Measurements from ENCODE around the gene PRR13. TPM values are rescaled to one million over a fixed set of nuclear protein-coding genes. Genes with fewer than 3 reads are reported as not detected.
A peak's percentile ranks its signal among the peaks of the same experiment; 100 is the strongest.
"Not testable (repeated sequence)": the region's sequence is repeated elsewhere in the genome, so short reads cannot be mapped to it uniquely, and the experiment has no call there.

The PRR13 gene
- polyA plus RNA-seq, 4 donors: 507 to 1,038 (median 704) TPM

DNA sequence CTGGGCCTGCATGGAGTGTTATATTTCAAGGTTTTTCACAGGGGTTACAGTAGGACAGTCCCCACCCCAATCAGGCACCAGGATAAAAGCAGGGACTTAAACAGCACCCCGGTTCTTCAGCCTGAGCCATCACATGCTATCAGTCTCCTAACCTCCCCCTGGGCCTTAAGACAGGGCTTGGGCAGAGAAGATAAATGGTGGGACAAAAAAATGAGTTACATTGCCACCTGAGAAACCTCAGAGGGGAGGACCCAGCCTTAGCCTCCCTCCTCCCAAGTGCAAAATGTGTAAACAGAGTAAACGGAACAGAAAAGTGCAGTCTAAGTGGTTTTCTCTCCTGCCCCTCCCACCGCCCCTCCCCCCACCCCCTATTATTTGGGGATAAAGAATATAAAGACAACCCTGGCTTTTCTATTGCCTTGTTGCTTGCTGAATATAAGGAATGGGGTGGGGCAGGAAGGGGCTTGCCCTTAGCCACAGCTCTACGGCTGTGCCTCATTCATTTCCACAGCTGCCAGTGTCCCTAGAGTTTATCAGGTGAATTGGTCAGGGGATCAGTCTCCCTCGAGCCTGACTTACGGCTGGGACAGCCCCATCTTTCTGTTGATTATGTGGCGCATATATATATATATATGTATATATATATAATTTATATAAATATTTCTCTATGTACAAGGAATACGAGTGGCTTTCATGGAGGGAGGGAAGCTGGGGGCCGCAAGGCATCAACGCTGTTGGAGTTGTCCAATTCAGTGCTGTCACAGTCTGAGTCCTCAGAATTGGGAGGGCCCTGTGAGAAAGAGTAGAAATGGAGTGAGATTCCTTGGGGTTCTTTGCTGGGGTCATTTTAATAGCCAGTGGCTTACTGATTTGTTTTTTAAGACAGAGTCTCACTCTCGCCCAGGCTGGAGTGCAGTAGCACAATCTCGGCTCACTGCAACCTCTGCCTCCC lies 39.2 kb downstream of the PRR13 start:
- H3K36me3 ChIP-seq (ENCODE audit: control insufficient read depth in 3 of 3, insufficient read depth in 2 of 3, low read depth in 1 of 3, low read length in 3 of 3): peaks cover 17 to 67% (median 19%) of the 10 kb centered on the region in 3 donors
- WGBS, 3 donors: 72 to 77% (median 74%) methylated on average over 12 of the region's 12 CpGs
- H3K9me3 ChIP-seq (ENCODE audit: control insufficient read depth in 2 of 2, insufficient read depth in 1 of 2, low read depth in 1 of 2, low read length in 1 of 2): no peaks in the 10 kb centered on the region
- no peak overlapping the region for H3K4me3 ChIP-seq (ENCODE audit: low read depth in 1 of 3, low read length in 3 of 3)
- no peaks in the 10 kb centered on the region for H3K27me3 ChIP-seq (ENCODE audit: control insufficient read depth in 3 of 3, insufficient read depth in 3 of 3, low read length in 3 of 3)
- FAIRE-seq: no peak
- H3K27ac ChIP-seq (ENCODE audit: low read depth in 1 of 3, low read length in 2 of 3): no peak overlapping the region
- peaks cover 0 to 12% (median 4%) of the 10 kb centered on the region in 3 donors for H3K4me1 ChIP-seq (ENCODE audit: control insufficient read depth in 3 of 3, insufficient read depth in 2 of 3, low read depth in 1 of 3, low read length in 2 of 3)
- no peak for DNase-seq

DNA sequence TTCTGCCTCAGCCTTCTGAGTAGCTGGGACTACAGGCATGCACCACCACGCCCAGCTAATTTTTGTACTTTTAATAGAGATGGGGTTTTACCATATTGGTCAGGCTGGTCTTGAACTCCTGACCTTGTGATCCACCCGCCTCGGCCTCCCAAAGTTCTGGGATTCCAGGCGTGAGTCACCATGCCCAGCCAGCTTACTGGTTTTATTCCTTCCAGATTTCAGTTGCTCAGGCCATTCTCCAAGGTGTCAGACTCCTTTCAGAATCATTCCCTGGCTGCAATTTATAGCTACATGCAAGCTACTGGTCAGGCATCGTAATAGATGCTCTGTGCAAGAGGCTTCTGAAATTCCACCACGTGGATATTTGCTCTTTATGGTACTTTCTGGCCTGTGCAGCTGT lies 39.9 kb downstream of the PRR13 start:
- WGBS, 3 donors: 65 to 76% (median 66%) methylated on average over 6 of the region's 6 CpGs
- FAIRE-seq; H3K27me3 ChIP-seq (ENCODE audit: control insufficient read depth in 3 of 3, insufficient read depth in 3 of 3, low read length in 3 of 3); DNase-seq; H3K4me3 ChIP-seq (ENCODE audit: low read depth in 1 of 3, low read length in 3 of 3); H3K27ac ChIP-seq (ENCODE audit: low read depth in 1 of 3, low read length in 2 of 3); H3K9me3 ChIP-seq (ENCODE audit: control insufficient read depth in 2 of 2, insufficient read depth in 1 of 2, low read depth in 1 of 2, low read length in 1 of 2): not testable (repeated sequence)
- peaks cover 0 to 12% (median 4%) of the 10 kb centered on the region in 3 donors for H3K4me1 ChIP-seq (ENCODE audit: control insufficient read depth in 3 of 3, insufficient read depth in 2 of 3, low read depth in 1 of 3, low read length in 2 of 3)
- peaks cover 17 to 74% (median 18%) of the 10 kb centered on the region in 3 donors for H3K36me3 ChIP-seq (ENCODE audit: control insufficient read depth in 3 of 3, insufficient read depth in 2 of 3, low read depth in 1 of 3, low read length in 3 of 3)

DNA sequence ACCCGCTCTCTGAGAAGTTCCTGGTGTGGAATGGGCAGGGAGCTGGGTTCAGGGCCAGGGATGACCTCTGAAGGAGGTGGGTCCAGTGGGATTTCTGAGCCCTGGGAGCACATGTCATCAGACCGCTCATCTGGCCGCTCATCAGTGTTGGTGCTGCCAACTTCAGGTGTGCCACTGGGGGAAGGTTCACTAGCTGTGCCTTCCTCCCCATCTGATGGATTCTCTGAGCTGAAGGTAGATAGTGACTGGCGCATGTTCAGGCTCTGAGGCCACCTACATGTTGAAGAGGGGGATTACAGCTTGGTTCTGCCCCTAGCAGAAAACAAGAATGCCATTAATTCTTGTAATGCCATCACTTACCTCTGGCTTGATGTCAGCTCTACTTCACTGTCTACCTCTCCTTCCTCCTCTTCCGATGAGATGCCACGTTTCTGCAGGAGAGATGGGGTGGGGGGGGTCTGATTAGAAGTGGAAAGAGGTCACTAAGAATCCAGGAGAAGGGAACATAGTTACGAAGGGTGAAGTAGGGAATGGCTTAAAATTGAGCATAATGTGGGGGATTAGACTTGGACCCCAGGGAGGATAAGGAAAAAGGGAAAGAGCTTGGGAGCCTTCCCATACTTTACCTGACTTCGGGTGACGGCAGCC lies 40.5 kb downstream of the PRR13 start:
- H3K4me3 ChIP-seq (ENCODE audit: low read depth in 1 of 3, low read length in 3 of 3): no peak overlapping the region
- FAIRE-seq (no peak), DNase-seq (no peak)
- peaks cover 0 to 12% (median 4%) of the 10 kb centered on the region in 3 donors for H3K4me1 ChIP-seq (ENCODE audit: control insufficient read depth in 3 of 3, insufficient read depth in 2 of 3, low read depth in 1 of 3, low read length in 2 of 3)
- no peaks in the 10 kb centered on the region for H3K9me3 ChIP-seq (ENCODE audit: control insufficient read depth in 2 of 2, insufficient read depth in 1 of 2, low read depth in 1 of 2, low read length in 1 of 2)
- H3K27me3 ChIP-seq (ENCODE audit: control insufficient read depth in 3 of 3, insufficient read depth in 3 of 3, low read length in 3 of 3): no peaks in the 10 kb centered on the region
- WGBS, 3 donors: 77 to 86% (median 79%) methylated on average over 9 of the region's 9 CpGs
- H3K27ac ChIP-seq (ENCODE audit: low read depth in 1 of 3, low read length in 2 of 3): no peak overlapping the region
- peaks cover 14 to 78% (median 14%) of the 10 kb centered on the region in 3 donors for H3K36me3 ChIP-seq (ENCODE audit: control insufficient read depth in 3 of 3, insufficient read depth in 2 of 3, low read depth in 1 of 3, low read length in 3 of 3)

DNA sequence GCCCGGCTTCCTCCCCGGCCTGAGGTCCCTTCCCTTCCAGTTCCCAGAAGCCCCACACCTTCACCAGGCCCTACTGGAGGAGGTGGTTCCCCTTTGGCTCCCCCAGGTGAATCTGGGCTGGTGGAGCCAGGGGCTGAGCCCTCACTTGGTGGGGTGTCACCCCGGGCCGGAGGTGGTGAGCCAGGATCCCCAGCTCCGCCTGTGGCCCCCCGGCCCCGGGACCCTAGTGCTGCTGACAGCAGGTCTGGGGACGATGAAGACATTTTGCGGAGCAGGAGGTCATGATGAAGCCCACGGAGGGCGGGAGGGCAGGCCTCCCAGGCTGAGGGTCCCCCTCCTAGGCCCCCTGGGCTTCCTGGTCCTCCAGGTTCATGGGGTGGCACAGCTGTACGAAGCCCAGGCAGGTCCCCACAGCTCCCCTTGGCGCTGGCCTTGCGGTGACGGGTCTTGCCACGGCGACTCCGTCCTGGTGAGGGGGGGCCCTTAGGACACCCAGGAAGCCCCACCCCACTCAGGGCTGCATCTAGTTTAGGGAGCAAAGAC lies 41.2 kb downstream of the PRR13 start:
- Histone ChIP-seq H3K9me3 (ENCODE audit: control insufficient read depth in 2 of 2, insufficient read depth in 1 of 2, low read depth in 1 of 2, low read length in 1 of 2) (no peaks in the 10 kb centered on the region), H3K27me3 (ENCODE audit: control insufficient read depth in 3 of 3, insufficient read depth in 3 of 3, low read length in 3 of 3) (no peaks in the 10 kb centered on the region), H3K4me3 (ENCODE audit: low read depth in 1 of 3, low read length in 3 of 3) (no peak overlapping the region), H3K36me3 (ENCODE audit: control insufficient read depth in 3 of 3, insufficient read depth in 2 of 3, low read depth in 1 of 3, low read length in 3 of 3) (peaks cover 14 to 79% (median 14%) of the 10 kb centered on the region in 3 donors), H3K27ac (ENCODE audit: low read depth in 1 of 3, low read length in 2 of 3) (peak overlapping the region in 1 of 3 donors; percentile 51), H3K4me1 (ENCODE audit: control insufficient read depth in 3 of 3, insufficient read depth in 2 of 3, low read depth in 1 of 3, low read length in 2 of 3) (peaks cover 0 to 12% (median 4%) of the 10 kb centered on the region in 3 donors)
- WGBS, 3 donors: 76 to 79% (median 79%) methylated on average over 17 to 18 of the region's 18 CpGs
- no peak for FAIRE-seq
- no peak for DNase-seq

DNA sequence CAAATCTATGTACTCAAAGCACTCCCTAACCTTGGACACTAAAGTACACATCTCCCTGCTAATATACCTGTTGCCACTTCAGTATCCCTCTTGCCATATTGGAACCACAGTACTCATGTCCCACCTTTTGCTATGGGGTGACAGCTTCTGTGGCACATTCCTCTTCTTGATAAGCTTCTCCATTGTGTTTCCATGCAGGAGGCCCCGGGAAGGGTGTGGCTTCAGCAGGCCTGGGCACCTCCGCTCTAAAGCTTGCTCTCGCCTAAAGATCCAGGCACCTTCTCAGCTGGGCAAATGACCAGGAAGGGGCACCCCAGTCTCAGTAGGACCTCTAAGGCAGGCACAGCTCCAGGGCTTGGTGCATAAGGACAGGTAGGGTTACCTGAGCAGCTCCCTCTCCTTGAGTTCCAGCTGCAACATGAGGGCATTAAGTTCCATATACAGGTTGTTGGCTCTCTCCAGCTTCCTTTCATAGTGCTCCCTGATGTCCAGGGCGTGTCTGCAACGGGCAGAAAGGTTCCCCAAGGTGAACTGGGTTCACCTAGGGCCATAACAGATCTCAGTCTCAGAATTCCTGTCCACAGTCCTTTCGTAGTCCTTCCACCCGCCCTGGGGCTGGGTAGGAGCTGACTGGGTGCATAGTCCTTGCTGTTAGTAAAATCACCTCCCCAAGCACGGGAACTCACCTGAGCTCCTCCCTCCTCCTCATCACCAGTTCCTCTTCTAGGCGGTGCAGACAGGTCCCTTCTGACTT lies 41.9 kb downstream of the PRR13 start:
- peak; percentile 76 to 90 for DNase-seq
- H3K27me3 ChIP-seq (ENCODE audit: control insufficient read depth in 3 of 3, insufficient read depth in 3 of 3, low read length in 3 of 3): no peaks in the 10 kb centered on the region
- H3K9me3 ChIP-seq (ENCODE audit: control insufficient read depth in 2 of 2, insufficient read depth in 1 of 2, low read depth in 1 of 2, low read length in 1 of 2): no peaks in the 10 kb centered on the region
- H3K4me3 ChIP-seq (ENCODE audit: low read depth in 1 of 3, low read length in 3 of 3): no peak overlapping the region
- peak overlapping the region; percentile 32 to 59 (median 51) for H3K27ac ChIP-seq (ENCODE audit: low read depth in 1 of 3, low read length in 2 of 3)
- peaks cover 9 to 79% (median 14%) of the 10 kb centered on the region in 3 donors for H3K36me3 ChIP-seq (ENCODE audit: control insufficient read depth in 3 of 3, insufficient read depth in 2 of 3, low read depth in 1 of 3, low read length in 3 of 3)
- H3K4me1 ChIP-seq (ENCODE audit: control insufficient read depth in 3 of 3, insufficient read depth in 2 of 3, low read depth in 1 of 3, low read length in 2 of 3): peaks cover 0 to 12% (median 4%) of the 10 kb centered on the region in 3 donors
- FAIRE-seq: no peak
- WGBS, 3 donors: 20 to 60% (median 48%) methylated on average over 9 of the region's 9 CpGs

DNA sequence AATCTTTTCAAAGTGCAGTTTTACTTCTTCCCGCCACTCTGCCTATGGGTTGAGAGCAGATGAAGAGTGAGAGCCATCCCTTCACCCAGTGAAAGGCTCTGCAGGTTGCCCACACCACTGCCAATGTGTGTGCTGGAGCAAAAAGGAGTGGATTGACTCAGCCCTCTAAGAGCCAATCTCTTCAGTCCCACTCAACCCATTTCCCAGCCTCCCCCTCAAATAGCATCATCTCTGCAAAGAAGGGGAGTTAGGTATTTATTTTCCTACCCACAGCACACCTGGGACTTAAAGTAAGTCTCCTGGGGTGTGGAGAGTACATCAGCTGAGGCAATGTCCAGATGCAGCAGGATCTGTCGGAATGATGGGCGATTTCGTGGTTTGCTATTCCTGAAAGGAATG lies 42.4 kb downstream of the PRR13 start:
- Histone ChIP-seq H3K9me3 (ENCODE audit: control insufficient read depth in 2 of 2, insufficient read depth in 1 of 2, low read depth in 1 of 2, low read length in 1 of 2) (no peaks in the 10 kb centered on the region), H3K36me3 (ENCODE audit: control insufficient read depth in 3 of 3, insufficient read depth in 2 of 3, low read depth in 1 of 3, low read length in 3 of 3) (peaks cover 7 to 77% (median 12%) of the 10 kb centered on the region in 3 donors), H3K27me3 (ENCODE audit: control insufficient read depth in 3 of 3, insufficient read depth in 3 of 3, low read length in 3 of 3) (no peaks in the 10 kb centered on the region), H3K4me1 (ENCODE audit: control insufficient read depth in 3 of 3, insufficient read depth in 2 of 3, low read depth in 1 of 3, low read length in 2 of 3) (peaks cover 0 to 12% (median 4%) of the 10 kb centered on the region in 3 donors), H3K4me3 (ENCODE audit: low read depth in 1 of 3, low read length in 3 of 3) (no peak overlapping the region), H3K27ac (ENCODE audit: low read depth in 1 of 3, low read length in 2 of 3) (peak overlapping the region in 2 of 3 donors; percentile 6 to 13)
- DNase-seq: no peak
- FAIRE-seq: no peak
- WGBS, 3 donors: 82 to 88% (median 82%) methylated on average over 4 of the region's 4 CpGs

DNA sequence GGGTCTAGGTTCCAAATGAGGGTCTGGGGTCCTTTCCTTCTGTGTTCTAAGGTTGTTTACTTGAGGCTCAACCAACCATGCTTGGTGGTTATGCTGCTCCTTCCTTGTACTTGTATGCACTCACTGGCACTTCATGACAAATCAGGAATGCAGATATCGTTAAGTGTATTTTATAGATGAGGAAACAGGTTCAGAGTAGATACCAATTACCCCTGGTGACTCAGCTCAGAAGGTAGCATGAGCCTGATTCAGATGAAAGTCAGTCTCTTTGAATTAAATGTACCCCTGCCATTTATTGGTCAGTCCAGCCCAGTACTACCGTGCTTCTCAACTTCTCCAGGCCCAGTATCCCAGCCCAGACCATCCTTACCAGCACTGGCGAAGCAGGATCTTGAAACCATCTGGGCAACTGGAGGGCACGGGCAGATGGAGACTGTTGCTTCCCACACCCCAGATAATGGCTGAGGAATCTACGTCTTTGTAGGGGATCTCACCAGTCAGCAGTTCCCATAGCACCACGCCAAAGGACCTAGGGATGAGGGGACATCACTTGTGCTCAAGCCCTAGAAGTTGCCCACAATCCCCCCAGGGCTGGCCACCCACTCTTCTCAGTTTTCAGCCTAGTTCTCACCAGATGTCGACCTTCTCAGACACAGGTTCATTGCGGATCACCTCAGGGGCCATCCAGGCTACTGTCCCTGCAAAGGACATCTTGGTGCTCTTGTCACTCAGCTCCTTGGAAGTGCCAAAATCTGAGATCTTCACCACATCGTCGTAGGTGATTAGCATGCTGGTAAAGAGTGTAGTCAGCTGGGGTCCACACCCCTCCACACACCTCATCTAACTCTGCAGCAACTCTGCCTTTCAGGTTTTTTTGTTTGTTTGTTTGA lies 43.4 kb downstream of the PRR13 start:
- H3K4me1 ChIP-seq (ENCODE audit: control insufficient read depth in 3 of 3, insufficient read depth in 2 of 3, low read depth in 1 of 3, low read length in 2 of 3): peaks cover 0 to 15% (median 4%) of the 10 kb centered on the region in 3 donors
- H3K36me3 ChIP-seq (ENCODE audit: control insufficient read depth in 3 of 3, insufficient read depth in 2 of 3, low read depth in 1 of 3, low read length in 3 of 3): peaks cover 1 to 73% (median 12%) of the 10 kb centered on the region in 3 donors
- no peaks in the 10 kb centered on the region for H3K9me3 ChIP-seq (ENCODE audit: control insufficient read depth in 2 of 2, insufficient read depth in 1 of 2, low read depth in 1 of 2, low read length in 1 of 2)
- no peak overlapping the region for H3K4me3 ChIP-seq (ENCODE audit: low read depth in 1 of 3, low read length in 3 of 3)
- H3K27ac ChIP-seq (ENCODE audit: low read depth in 1 of 3, low read length in 2 of 3): no peak overlapping the region
- 83 to 85% (median 84%) methylated on average over 10 of the region's 10 CpGs for WGBS, 3 donors
- FAIRE-seq: no peak
- no peaks in the 10 kb centered on the region for H3K27me3 ChIP-seq (ENCODE audit: control insufficient read depth in 3 of 3, insufficient read depth in 3 of 3, low read length in 3 of 3)
- DNase-seq: peak in 1 of 2 donors; percentile 51
